ENCODE measurements around the gene MVK. TPM values are rescaled to one million over a fixed set of nuclear protein-coding genes. Genes with fewer than 3 reads are reported as not detected.

The MVK gene
- total RNA-seq, 2 donors from 2014 or later = 23.1 to 47.2 TPM

DNA sequence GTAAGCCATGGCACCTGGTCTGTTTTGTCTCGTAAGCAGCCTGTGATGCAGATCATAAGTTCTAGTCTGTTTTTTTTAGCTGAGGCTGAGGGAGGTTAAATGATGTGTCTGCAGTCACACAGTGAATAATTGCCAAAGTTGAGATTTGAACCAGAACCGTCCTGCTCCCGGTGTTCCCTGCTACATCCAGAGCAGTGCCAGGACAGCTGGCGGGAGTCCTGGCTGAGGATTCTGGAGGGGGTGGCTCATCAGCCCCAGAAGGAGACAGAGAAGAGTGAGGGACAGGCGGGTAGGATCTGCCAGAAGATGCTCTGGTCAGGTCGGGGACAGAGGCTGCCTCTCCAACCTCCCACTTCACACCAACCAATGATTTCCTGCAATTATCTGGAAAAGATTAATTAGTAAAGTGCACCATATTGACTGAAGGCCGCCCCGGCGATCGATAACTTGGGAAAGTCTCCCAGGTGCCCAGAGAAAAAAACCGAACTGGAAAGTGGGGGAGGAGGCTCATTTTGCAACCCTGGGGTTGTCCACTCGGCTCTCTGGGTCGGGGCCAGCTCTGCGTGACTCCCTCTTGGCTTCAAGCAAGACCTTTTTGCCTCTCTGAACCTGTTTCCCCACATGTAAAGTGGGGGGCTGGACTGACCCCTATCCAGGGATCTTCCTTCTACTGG, 42.1 kb downstream of the MVK start:
- DNase-seq (no peak), ATAC-seq (no peak)
- intact Hi-C loops (cut with DNase I, micrococcal nuclease) = no loop called here

DNA sequence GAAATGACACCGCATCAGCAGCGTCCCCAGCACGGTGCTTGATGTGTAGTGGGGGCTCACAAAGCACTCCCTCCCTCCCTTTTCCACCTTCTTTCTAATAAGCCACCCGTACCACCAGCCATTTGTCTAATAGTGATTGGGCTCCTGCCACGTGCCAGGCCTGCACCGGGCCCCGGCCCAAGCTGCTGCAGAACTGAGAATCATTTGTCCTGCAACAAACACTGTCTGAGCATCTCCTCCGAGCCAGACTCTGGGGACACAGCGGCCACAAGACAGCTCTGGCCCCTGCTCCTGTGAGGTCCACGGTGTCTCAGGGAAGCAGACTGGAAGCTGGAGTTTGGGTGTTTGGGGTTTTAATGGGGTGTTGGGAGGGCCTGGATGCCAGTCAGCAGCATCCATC, 43.9 kb downstream of the MVK start:
- intact Hi-C loops (cut with DNase I, micrococcal nuclease) = no loop called here
- no peak for ATAC-seq
- DNase-seq = no peak

DNA sequence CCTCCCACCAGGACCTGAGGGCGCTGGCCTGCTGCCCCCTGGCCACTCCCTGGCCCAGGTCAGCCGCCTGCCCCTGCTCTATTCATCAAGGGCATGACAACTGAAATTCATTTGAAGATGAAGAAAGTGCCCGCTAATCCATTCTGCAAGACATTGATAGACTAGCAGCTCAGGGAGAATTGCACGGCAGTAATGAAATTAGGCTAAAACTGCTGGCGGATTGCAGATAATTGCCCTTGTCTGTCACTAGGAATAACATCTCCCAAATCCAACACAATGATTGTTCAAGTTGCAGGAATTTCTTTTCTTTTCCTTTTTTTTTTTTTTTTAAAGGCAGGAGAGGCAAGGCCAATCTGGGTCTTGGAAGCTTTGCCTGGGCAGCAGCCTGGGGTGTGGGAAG, 44.5 kb downstream of the MVK start:
- intact Hi-C loops (cut with DNase I, micrococcal nuclease) = no loop called here
- no peak for DNase-seq
- no peak for ATAC-seq

DNA sequence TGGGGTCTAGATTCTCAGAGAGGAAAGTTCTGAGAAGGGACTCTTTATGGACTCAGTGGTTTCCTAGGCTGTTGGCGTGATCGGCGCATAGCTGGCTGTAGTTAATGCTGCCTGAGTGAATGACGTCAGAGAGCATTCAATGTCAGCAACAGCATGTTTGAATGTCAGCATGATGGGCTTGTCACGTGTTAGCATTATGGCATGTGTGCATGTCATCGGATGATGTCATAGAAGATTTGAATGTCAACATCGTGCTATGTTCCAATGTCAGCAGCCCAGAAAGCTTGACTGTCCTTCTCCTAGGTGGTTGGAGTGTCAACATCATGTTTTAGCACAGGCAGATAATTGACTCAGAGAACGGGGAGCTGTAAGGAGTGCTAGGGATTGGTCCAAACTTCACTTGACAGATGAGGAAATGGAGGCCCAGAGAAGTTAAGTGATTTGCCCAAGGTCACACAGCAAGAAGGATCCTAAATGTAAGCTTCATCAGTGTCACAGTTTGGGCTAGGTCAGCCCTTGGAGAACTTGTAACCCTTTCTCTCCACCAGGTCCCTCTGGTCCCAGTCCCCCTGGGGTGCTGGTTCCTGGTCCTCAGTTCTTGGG, 45.5 kb downstream of the MVK start:
- DNase-seq = no peak
- ATAC-seq = no peak
- intact Hi-C loops (cut with DNase I, micrococcal nuclease) = no loop called here

DNA sequence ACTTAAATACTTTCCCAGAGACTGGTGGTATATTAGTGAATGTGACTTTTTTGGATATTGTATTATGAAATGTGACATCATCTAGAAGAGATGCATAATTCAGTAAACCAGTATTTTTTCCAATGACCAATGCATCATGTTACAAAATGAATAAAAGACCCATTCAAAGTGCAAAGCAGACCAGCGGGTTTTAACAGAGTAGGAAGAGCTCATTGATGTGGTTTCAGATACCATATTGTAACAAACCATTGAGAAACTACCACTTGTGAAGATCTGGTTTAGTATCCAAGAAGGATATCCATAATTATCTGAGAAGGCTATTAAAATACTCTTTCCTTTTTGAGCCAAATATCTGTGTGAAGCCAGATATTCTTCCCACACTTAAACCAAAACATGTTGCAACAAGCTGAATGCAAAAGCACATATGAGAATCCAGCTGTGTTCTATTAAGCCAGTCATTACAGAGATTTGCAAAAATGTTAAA, 47.7 kb downstream of the MVK start:
- intact Hi-C loops (cut with DNase I, micrococcal nuclease) = no loop called here
- no peak for DNase-seq
- no peak for ATAC-seq

DNA sequence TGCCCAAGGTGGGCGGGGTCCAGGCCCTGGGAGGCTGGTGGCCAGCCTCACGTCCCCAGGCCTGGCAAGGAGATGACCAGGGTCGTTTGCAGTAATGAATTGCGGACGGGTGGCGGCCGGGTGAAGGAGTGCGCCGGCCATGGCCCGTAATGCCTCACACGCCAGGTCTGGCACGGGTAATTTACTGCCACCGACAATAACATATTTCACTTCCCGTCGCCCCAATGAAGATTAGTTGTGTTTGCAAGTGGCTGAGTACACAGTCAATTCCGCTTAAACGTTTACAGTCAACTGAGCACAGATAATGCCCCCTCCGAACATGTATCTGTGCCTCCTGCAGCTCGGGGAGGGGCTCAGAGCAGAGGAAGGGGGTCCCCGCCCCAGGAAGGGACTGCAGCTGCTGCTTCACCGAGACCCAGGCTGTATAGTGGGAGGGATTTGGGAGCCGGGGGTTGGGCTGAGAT, 48.3 kb downstream of the MVK start:
- ATAC-seq (peak; percentile 61), DNase-seq (no peak)
- intact Hi-C loops (cut with DNase I, micrococcal nuclease) = no loop called here

DNA sequence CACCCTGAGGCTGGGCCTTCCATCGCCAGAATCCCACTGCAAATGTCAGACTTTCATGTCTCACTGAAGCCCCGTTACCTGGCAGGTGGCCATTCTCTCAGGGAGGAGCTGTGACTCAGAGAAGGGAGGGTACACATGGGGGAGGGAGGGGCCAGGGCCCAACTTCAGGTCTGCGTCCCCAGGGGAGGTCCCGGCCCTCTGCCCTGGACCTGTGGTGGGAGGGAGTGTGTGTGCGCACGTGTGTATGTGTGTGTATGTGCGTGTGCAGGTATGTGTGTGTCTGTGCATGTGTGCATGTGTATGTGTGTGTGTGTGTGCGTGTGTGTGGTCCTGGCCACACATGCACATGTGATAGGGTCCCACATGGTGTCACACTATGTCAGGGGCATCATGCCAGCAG, 50.9 kb downstream of the MVK start:
- no peak for ATAC-seq

DNA sequence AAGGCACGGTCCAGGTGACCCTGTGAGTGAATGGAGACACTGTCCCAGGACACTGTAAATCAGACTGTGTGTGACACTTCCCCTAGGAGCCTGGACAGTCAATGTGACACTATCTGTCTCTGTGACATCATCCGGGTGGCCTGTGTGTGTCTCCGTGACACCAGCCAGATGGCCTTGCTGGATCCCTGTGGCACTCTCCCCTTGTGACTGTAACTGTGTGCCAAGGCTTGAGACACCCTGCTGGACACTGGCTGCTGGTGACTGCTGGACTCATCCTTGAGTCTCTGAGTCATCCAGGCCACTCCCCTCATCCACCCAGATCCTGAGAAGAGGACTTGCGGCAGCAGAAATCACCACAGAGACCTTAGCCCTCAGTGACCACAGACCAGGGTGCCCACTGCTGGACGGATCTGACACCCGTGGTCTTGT, 51.6 kb downstream of the MVK start:
- ATAC-seq (peak; percentile 26), DNase-seq (no peak)
- intact Hi-C loops (cut with DNase I, micrococcal nuclease) = no loop called here

More for the DNA sequence above, 50.9 kb downstream of the MVK start:
- no peak for DNase-seq
- intact Hi-C loops (cut with DNase I, micrococcal nuclease) = no loop called here

DNA sequence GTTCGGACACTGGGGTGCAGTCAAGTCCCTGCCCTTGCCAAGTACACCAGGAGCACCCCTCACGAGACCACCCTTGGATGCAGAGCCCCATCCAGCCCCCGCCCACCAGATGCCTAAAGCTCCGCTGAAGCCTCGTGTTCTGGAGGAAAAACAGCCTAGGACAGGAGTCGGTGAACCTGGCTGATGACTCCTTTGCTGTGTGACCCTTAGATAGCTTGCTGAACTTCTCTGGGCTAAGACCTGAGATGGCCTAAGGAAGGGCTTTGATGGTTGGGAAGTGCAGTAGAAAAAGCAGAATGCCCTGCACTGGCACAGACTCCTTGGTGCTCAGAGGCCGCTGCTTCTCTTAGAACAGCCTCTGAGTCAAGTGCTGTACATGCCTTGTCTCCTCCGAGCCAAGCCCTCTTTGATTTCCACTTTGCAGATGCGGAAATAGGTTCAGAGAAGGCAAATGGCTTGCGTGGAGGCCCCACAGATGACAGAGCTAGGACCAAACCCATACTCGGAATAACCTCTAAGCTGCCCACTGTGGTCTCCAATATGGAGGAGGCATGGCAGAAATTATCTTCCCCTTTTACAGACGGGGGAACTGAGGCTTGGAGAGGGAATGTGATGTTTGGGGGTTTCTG, 52.3 kb downstream of the MVK start:
- ATAC-seq (no peak), DNase-seq (no peak)
- intact Hi-C loops (cut with DNase I, micrococcal nuclease) = no loop called here

DNA sequence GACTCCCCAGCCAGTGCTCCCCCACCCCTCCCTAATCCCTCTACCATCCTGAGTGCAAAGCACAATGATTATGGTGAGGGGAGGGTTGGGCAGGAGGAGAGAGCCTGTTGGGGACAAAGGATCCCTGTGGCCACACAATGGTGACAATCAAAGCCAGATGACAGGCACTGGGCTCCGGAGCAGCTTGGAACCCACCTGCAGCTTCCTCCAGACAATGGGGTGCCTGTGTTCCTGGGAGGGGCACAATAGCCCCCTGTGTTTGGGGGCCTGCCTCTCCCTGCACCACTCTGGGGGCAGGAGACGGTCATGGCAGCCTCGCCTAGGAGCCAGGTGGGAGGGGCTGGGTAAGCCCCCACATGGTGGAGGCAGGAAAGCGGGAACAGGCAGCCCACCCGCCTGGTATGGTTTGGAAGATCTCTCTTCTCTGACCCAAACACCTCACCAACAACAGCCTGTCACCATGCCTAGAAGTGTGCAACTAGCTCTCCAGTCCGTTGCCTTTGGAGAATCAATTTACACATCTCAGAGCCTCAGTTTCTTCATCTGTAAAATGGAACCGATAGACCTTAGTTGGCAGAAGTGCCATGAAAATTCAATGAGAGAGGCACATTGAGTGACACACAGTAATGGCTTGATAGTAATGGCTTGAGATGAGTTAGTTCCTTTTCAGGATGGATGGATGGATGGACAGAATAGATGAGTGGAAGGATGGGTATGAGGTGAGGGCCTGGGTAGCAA, 53.0 kb downstream of the MVK start:
- ATAC-seq (no peak), DNase-seq (no peak)
- intact Hi-C loops (cut with DNase I, micrococcal nuclease) = no loop called here

DNA sequence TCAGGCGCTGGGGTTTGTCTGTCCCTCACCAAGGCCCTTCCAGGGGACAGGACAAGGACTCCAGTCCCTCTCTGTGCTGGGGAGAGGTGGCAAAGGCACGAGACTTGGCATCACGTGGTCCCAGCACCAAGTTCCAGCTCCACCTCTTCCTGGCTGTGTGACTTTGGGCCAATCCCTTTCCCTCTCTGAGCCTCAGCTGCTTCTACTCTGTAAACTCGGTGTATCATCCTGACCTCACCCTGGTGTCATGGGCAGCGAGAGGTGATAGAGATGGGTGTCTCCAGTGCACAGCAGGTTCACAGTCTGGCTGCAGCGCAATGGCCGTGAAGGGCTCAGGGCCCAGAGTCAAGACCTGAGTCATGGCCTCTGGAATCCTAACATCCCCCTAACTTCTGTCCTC, 54.0 kb downstream of the MVK start:
- intact Hi-C loops (cut with DNase I, micrococcal nuclease) = no loop called here
- no peak for DNase-seq
- no peak for ATAC-seq

DNA sequence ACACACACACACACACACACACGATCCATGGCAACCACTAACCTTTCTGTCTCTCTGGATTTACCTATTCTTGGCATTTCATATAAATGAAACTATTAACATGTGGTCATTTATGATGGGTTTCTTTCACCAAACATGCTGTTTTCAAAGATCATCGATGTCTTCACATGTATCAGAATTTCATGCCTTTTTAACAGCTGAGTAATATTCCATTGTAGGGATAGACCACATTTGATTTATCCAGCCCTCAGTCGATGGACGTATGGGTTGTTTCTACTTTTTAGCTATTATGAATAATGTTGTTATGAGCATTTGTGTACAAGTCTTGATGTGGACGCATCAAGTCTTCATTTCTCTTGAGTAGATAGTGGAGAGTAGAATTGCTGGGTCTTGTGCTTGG, 56.5 kb downstream of the MVK start:
- ATAC-seq (no peak), DNase-seq (no peak)
- intact Hi-C loops (cut with DNase I, micrococcal nuclease) = no loop called here

DNA sequence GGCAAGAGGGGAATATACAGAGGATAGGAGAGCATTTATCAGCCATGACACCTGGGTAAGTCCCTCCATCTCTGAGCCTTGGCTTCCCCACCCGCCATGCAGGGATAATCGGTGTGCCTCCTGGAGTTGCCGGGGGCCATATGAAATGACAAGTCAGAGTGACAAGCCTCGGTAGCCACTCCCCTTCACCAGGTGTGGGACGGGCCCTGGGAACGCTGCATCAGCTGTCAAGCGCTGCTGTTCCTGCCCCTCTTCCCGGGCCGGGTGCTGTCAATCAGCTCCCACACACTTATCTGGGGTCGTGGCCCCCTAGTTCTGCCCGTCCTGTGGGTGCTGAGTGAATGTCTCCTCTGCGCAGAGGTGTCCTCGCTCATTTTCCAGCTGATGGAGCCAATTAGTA, 57.2 kb downstream of the MVK start:
- ATAC-seq = no peak
- DNase-seq = no peak
- intact Hi-C loops (cut with DNase I, micrococcal nuclease) = no loop called here

DNA sequence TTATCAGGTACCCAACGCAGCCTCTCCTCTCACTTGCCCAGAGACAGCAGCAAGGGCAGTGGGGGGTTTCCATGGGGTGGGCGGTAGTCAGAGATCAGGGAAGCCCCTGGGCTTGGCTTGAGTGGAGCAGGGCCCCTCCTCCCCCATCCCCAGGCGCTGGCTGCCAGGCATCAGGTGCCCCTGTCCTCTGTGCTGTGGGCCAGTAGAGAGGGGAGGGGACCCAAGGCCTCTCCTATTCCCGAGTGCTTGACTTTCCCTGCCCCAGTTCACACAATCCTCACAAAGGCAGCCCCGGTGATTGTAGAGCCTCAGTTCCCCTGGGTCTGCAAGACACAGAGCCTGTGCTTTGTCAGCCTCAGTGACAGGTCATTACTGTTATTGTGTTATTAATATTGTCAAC, 57.7 kb downstream of the MVK start:
- no peak for ATAC-seq
- intact Hi-C loops (cut with DNase I, micrococcal nuclease) = no loop called here
- no peak for DNase-seq

DNA sequence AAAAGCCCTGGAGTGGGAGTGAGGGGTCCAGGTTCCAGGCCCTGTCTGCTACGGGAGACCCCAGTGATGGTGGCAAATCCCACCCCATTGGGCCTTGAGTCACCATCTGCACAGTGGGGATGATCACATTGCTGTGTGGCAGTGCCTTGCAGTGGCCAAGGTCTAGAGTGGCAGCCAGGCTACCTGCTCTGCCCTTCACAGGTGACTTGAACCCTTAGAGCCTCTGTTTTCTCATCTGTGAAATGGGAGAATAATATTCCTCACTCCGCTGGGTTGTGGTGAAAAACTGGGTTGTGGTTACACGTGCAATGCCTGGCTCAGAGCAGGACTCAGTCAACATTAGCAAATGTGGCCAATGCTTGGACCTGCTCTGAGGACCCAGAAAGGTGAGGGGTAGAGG, 58.2 kb downstream of the MVK start:
- no peak for DNase-seq
- intact Hi-C loops (cut with DNase I, micrococcal nuclease) = no loop called here
- ATAC-seq = no peak

DNA sequence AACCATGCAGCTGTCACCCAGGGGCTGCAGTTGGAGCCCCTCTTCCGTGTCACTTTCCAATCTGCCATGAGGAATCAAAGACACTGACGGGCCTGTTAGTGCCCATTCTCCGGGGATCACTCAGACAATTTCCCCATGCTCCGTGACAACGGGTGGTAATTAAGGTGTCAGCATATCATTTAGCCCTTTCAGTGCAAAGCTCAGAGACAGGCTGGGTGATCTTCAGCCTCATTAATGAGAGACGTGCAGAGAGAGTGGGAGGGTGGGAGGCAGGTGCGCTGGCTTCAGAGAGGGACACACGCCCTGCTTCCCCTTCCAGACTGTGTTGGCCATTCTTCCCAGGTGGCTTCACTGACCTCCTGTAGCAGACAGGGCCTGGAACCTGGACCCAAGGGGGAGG, 58.7 kb downstream of the MVK start:
- no peak for DNase-seq
- no peak for ATAC-seq
- intact Hi-C loops (cut with DNase I, micrococcal nuclease) = no loop called here

DNA sequence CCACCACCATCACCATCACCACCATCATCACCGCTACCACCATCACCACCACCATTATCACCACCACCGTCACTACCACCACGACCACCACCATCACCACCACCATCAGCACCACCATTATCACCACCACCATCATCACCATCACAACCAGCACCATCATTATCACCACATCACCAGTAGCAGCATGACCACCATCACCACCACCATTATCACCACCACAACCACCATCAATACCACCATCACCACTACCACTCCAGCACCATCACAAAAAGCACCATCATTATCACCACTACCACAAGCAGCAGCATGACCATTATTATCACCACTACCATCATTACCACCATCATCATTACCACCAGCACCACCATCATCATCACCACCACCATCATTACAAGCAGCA, 62.1 kb downstream of the MVK start:
- ATAC-seq = no peak
- DNase-seq = no peak
- intact Hi-C loops (cut with DNase I, micrococcal nuclease) = no loop called here

DNA sequence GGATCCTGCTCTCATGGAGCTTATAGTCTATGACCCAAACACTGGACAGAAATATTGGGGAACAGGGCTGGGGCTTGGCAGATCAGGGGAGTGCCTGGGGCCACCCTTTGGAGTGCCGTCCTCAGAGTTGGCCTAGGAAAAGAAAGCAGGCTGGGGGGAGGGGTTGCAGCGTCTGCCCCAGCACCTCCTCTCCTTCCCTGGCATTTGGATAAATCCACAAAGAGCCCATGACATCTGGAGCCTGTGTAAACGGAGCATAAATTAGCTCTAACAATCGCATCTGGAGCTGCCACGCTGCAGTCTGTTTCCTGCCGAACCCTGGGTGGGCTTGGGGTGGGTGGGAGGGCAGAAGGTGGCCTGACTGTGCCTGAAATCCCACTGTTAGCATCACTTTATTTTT, 63.8 kb downstream of the MVK start:
- intact Hi-C loops (cut with DNase I, micrococcal nuclease) = no loop called here
- DNase-seq = no peak
- no peak for ATAC-seq

DNA sequence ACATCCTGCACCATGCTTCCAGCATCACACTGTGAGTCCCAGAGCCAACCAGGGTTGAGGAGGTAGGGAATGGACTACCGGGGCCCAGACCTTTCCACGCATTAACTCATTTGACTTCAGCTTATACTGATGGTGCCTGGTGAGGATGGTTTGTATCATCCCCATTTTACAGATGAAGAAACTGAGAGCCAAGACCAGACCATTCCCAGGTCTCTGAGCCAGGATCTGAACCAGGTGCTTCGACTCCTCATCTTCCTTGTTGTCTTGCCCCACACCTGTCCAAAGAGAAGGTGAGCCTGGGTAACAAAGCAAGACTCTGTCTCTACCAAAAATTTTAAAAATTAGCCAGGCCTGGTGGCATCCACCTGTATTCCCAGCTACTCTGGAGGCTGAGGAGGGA, 64.4 kb downstream of the MVK start:
- ATAC-seq = no peak
- no peak for DNase-seq
- intact Hi-C loops (cut with DNase I, micrococcal nuclease) = no loop called here

DNA sequence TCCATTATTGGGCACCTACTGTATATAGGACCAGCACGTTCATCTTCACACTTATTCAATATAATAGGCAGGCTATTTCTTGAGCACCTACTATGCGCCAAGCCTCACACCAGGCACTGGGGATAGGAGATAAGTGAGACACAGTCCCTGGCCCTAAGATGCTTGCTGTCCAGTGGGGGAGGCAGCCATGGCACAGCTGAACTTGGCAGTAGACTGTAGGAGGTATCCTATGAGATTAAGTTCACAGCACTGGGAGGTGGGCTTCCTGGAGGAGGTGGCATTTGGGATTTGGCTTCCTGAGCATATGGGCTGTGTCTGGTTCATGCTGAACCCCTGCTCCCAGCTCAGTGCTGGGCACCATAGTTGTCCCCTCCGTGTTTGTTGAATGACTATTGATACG, 65.1 kb downstream of the MVK start:
- intact Hi-C loops (cut with DNase I, micrococcal nuclease) = no loop called here
- no peak for DNase-seq
- no peak for ATAC-seq

Data from left colon (tissue), 2 donors.